Measurements from ENCODE around the gene TMEM236.

Gene TMEM236

DNA sequence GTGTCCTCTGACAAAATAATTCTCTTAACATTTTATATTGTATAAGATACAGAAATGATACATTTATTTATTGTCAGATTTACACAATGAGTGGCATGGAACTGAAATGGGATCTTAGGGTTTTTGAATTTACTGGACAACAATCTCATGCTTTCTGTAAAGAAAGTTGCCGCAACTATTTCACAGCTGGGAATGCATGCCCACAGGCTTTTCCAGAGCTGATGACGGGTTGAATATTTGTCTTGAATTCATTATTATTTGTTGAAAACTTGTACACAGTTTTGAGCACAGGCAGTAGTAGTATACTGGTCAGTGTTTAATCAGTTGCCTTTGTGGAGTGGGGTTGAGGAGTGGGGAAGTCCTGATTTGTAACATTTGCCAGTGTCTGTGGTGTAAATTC is 36.6 kb downstream of the TMEM236 start:
- DNase-seq = no peak

DNA sequence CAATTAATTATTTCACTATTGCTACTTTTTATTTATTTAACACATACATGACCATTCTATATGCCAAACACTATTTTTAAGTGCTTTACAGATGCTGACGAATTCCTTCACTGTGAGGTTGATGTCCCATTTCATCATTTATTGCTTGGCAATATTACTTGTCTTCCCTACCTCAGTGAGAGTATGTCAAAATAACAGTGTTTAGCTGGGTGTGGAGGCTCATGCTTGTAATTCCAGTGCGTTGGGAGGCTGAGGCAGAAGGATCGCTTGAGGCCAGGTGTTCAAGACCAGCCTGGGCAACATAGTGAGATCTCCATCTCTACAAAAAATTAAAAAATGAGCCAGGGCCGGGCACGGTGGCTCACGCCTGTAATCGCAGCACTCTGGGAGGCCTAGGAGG is 37.4 kb downstream of the TMEM236 start:
- DNase-seq = no peak

DNA sequence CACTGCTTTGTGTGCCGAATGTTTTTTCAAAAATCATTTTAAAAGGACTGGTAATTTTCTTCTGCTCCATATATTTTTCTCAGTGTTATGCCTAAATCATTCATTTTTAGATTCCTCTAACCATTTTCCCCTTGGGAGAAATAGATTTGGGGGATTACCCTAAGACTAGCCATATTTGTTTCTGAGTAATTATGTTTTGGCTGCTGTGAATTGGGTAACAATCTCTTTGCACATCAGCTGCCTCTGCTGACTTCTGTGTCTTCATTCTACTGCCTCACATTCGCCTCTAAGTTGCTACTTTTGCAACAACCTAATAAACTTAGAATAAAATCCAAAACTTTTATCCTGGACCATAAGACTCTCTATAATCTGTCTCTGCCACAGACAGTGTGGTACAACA is 38.6 kb downstream of the TMEM236 start:
- no peak for DNase-seq

DNA sequence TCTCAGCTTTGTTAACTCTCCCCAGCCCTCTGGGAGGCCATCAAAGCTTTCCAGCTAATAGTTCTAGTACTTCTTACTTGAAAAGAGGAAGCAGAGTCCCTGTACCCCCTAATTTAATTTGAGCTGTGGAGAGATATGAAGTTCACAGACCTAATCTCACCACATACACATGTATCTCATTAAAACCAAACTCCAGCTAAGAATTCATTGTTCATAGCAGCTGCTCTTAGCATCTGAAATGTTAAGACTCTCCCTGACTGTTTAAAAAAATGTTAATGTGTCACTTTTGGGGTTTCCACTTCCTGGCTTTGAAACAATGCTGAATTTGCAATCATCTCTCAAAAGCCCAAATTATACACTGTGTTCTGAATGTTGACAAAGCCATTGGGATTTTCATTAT is 41.0 kb downstream of the TMEM236 start:
- no peak for DNase-seq

DNA sequence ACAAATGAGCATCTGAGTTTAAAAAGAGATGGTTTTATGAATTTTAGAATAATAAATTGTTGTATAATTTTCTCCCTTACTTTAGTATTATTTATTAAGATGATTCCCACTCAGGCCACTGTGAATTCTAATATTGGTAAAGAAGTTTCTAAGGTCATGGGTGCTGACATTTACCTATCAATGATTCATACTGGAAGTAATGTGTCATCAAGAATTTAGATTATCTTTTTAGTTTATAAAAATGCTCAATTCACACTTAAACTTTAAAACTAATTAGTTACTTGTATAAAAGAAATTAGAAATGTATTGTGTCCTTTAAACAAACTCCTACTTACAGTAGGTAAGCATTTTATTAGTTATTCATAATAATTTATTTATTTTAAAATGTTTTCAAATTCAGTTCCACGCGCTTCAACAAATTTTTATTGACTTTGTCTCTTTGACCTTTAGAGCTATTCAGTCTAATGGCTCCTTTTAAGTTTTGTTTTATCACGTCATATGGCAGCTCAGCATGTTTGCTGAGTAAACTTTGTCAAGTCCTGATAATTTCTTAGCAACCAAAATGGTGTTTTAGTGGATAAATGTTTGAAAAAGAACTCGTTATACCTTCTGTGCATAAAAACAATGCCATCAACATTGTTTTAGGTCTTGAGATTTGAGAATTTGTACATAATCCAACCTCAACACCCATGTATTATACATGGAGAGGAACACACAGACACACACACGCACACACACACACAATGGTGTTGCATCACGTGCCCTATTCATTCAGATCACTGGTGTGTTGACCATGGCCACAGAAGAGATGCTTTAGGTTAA is 42.0 kb downstream of the TMEM236 start:
- DNase-seq = no peak

DNA sequence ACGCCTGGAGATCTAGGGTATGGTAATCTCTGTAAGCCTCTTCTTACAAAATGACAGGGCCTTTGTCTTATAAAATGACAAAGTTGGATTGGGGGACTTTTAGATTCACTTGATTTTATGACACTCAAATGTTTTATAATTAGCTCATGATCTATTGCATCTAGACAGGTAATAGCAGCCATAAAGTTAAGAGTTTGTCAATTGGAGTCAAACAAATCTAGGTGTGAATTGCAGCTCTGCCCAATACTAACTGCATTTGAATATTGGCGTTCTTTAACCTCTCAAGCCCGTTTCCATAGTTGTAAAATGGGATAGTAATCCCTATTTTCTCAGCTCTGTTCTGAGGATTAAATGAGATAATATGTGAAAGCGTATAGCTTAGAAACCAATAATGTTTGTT is 43.1 kb downstream of the TMEM236 start:
- no peak for DNase-seq

DNA sequence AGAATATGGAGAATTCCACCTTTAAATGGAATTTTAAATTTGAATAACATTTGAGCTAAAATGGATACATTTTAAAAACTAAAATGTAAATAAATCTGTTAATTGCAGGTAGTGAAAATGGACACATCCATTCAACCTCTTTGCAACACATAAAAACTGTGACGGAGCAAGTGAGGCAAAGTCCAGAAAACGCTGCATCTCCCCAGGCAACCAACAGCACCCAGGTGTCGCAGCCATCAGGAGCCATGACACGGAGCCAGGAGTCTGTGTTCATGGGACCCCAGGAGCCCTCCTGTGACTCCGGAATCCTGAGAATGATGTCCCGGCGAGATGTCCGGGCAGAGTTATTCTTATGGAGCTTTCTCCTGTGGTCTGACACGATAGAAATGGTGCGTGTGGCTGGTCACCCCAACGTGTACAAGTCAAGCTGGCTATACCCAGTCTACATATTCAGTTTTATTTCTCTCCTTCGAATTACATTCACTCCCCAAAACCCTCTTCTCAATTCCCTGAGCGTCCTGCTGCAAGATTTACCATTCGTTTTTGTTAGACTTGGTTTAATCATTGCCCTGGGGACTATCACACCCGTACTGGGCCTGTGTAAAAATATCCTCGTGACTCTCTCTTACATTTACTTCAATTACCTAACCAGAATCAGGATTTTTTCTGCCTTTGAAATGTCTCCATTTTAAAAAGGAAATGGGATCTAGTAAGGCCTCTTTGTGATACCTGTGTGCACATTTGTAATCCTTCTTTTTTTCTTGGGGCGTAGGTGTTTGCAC is 44.0 kb downstream of the TMEM236 start:
- DNase-seq = no peak

DNA sequence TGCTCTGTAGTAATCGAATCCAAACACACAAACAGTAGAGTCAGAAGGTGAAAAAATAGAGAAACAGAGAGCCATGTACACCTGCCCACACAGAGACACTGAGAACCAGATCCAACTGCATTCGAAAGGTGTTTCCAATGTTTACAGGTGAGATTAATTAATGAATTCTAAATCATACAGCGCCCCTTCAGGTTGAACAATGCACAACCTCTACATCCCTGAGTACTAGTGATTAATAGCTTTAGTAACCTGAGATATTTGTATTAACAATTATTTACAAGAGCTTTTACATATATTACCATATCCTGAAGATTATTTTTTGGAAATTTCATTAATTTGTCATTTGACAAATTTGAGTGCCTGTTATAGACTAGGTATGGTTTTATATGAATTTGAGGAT is 49.5 kb downstream of the TMEM236 start:
- DNase-seq = no peak

DNA sequence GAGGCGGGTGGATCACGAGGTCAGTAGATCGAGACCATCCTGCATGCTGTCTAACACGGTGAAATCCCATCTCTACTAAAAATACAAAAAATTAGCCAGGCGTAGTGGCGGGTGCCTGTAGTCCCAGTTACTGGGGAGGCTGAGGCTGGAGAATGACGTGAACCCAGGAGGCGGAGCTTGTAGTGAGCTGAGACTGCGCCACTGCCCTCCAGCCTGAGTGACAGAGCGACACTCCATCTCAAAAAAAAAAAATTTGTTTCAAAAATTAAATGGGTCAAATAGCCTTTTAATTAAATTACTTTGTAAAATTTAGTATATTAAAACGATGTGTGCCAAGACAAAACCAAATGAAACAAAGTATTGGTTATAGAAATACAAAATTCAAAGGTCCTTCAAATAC is 50.3 kb downstream of the TMEM236 start:
- DNase-seq = no peak

DNA sequence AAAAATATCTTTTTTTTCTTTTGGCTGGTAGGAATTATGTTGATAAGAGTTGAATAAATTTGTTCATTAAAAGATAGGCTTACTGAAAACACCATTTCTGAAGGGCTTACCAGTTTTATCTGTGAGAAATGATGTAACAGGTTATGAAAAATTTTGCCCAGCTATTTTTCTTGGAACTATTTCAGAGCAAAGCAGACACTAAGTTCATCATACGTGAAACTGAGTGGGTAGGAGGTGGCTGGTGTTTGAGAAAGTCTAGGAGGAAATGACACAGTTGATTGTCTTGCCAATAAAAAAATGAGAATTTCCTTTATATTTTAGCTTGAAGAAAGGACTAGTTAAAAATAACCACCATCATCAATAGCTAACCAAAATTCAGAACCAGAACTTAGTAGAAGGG is 51.0 kb downstream of the TMEM236 start:
- DNase-seq = no peak

DNA sequence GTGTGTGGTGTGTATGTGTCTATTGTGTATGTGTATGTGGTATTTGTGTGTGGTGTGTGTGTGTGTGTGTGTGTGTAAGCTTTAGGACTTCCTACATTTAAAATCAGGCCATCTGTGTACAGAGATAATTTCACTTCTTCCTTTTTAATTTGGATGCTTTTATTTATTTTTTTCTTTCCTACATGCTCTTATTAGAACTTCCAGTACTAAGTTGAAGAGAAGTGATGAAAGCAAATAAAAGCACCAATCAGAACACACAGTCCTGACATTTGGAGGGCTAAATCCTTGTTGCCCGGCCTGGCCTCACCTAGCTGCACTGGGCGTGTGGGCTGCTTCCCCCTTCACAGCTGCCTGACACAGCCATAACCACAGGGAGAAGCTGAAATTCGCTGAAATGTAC is 53.3 kb downstream of the TMEM236 start:
- no peak for DNase-seq

DNA sequence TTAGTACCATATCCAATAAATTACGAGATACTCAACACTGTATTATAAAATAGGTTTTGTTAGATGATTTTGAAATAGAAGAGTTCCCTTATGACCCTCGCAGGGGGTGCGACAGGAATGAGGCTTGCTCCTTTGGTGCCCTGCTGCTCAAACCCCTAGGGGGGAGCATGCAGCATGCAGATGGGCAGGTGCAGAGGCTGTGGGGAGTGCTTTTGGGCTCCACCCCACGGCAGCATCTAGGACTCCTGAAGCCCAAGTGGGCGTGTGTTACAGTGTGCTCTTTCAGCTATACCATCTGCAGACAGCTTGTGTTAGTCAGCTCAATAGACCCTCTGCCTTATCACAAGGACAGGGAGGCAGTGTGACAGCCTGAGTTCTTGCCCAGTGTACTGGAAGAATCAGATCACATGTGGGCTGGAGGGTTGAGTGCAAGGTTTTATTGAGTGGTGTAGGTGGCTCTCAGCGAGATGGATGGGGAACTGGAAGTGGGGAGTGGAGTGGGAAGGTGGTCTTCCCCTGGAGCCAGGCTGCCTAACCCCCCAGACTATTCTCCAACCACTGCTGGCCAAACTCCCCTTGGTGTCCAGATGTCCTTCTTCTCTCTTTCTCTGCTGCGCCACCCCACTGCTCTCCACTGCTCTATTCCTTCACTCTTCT is 54.0 kb downstream of the TMEM236 start:
- DNase-seq = peak; percentile 14

DNA sequence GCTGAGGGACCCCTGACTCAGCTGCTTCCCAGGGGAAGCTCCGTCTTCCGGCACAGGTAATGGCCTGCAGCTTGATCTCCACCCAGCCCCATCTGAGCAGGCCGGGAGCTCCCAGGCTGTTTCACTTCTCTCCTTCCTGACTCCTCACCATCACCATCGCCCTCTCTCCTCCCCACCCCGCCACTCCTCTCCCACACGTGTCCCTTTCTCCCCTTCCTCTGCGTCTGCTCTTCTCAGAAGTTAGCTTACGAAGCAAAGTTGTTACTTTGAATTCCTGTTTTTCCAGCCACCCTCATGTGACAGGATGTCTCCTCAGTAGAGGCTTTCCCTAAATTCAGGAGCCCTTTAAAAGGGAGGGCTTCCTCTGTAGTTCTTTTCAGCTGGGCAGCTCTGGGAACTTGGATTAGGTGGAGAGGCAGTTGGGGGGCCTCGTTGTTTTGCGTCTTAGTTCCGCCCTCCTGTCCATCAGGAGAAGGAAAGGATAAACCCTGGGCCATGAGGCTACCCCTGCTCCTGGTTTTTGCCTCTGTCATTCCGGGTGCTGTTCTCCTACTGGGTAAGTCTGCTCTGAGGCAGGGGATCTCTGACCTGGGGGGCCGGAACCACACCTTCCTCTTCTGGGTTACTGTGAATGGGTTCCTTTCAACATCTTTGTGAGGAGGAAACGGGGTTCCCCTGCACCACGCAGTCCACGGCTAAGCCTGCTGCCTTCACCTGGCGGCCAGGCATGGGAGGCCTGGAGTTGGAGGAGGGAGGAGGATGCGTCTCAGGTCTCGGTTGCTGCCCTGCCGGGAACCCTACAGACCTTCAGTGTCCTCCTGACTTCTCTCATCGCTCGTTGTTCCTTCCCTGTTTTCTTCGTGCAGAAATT is 57.2 kb downstream of the TMEM236 start, which contains the start of gene MRC1:
MRC1 (plus strand) TSS at position 378 of the 871 bp plus-strand sequence; CDS start at position 496, 118 bp downstream.
- DNase-seq = no peak

DNA sequence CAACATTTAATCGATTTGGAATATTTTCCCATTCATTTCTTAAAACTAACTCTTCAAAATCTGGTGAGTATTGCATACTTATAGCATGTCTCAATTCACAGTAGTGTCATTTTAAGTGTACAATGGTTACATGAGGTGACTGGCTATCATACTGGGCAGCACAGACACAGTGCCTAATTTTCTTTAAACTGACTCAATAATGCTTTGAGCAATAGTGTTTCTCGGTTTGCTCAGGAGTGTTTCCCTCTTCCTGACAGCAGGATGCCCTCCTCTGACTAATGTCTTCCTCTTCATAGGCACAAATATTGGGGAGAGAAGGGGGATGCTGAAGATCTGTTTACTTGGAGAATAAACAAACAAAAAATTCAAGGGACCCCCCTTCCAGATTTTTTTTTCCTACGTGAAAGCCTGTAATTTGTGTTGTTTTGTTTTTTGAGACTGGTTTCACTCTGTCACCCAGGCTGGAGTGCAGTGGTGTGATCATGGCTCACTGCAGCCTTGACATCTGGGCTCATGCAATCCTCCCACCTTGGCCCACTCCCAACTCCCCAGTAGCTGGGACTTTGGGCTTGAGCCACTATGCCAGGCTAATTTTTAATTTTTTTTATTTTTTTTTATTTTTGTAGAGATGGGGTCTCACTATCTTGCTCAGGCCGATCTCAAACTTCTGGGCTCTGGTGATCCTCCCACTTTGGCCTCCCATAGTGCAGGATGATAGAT is 59.3 kb downstream of the TMEM236 start:
- no peak for DNase-seq

DNA sequence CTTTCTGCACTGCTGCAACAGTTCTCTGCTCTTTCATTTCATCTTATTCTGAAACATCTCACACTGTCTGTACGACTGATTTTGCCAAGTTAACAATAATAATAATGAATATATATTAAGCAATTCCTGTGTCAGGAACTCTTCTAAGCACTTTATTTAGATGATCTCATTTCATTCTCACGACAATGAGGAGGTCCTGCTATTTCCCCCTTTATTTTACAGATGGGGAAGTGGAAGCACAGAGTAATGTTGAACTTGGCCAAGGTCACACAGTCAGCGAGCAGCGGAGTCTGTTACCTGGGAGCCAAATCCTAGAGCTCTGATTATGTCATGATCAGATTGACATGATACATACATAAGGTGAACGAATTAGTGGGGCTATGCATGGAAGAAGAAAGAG is 63.0 kb downstream of the TMEM236 start:
- DNase-seq = no peak

DNA sequence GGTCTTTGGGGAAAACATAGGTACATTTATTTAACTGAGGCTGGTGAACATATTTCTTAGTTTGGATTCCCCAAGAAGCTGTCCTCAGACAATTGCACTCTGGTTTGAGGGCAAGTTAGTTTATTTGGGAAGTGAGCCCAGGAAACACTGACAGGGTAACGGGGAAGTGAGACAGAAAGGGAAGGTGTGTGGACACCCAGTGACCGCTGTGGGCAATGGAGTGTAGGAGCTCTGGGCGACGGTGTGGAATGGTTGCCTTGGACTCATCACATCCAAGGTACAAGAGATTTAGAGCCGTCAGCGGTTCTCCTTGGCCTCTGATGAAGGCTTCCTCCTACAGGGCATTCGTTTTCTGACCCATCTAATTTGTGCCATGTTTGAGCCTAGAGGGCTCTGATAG is 64.2 kb downstream of the TMEM236 start:
- no peak for DNase-seq

DNA sequence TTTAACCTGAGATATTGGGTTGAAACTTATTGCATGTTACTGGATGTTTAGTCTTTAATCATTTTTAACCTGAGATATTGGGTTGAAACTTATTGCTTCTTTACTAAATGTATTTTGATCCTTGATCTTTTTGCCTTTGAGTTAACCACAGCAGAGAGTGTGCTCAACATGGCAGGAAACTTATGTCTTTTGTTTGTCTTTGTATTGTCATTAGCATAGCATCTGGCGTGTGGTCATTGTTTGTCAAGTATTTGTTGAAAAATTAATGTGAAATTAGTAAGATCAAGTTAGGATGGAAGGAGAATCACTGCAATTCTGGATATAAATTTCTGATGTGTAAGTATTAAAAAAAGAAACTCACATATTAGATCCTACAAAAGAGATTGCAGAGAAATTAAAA is 65.3 kb downstream of the TMEM236 start:
- DNase-seq = no peak

DNA sequence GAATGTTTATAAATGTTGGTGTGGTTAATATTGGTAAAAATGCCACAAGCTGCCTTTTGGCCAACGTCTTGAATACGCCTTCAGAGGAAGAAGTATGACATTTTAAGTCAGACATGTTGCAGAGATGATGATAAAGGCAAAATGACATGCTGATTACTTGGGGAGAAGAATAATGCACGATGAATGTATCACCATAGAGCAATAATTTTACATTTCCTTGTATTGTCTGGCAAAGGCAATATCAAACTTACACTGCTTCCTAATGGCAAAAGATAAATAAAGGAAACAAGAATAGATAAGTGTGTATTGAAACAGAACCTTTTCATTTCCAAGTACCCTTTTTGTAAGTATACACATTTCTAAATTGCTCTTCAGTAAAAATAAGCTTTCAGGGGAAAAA is 65.8 kb downstream of the TMEM236 start:
- DNase-seq = no peak

DNA sequence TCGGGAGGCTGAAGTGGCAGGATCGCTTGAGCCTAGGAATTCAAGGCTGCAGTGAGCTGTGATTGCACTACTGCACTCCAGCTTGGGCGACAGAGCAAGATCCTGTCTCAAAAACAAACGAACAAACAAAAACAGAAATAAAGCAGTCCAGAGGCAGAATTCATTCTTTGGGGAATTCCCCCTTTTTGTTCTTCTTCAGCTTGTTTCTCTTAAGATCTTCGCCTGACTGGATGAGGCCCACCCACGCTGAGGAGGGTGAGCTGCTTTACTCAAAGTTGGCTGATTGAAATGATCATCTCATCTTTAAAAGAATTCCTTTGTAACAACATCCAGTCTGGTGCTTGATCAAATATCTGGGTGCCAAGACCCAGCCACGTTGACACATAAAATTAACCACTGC is 67.8 kb downstream of the TMEM236 start:
- no peak for DNase-seq

DNA sequence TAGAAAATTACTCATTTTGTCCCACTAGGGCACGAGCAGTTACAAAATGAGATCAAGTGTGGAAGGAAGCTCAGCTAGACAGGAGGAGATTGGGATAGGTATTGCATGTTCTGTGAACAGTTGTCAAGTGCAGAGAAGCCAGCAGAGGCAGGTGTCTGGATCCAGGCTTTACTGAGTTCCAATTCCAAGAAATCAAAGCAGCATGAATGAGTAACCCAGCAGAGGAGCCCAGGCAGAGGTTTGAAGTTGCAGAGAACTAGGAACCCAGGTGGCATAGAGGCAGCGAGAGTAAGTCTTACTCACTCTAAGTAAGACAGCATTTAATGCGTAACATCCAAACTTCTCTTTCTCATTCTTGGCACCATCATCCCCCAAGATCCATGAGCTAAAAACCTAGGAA is 68.9 kb downstream of the TMEM236 start:
- no peak for DNase-seq

DNA sequence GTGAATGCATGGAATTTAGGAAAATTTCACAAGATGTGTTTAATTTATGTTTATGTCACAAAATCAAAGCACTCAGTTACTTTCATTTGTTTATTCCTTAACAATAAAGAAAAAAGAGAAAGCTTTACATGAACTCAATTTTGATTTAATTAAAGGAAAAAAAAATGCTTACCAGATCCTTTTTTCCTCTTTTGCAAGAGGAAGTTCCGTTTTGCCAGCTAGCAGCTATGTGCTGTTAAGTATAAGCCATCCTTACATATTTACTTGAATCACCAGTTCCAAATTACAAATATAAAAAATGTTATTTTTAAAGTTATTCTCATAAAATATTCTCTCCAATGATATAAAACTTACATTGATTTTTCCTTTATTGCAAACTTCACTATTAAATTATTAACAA is 69.9 kb downstream of the TMEM236 start:
- no peak for DNase-seq

DNA sequence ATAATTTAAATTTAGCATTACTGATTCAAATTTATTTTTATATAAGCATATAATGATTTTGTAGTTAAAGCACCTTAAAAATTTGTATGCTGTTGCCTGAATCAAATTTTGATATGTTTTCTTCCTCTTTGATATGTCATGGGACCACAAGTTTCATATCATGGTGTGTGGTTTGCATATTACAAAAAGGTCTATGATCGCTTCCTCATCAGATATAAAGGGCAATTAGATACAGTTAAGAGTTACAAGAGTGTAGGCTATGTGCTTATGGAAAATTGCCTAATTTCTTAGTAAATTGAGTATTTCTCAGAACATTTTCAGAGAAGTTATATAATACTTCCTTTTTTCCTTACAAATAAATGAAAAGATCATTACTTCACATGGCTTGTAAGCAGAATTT is 79.3 kb downstream of the TMEM236 start:
- no peak for DNase-seq

All from CD4-positive, alpha-beta T cell treated with Interleukin-4 for 4 hours (primary cell).